Loucy (cell line): ENCODE data around the gene JARID2.

Source experiments
- H2AFZ ChIP-seq: fragments of 200-600 bp; sonication (generic); 2 replicates; pipeline ENCODE4 v1.6.0; 2016; ENCODE audit warnings: antibody characterized with exemption, mild to moderate bottlenecking, low read length, moderate library complexity
- H3F3A ChIP-seq: fragments of 200-600 bp; 2 replicates; pipeline ENCODE4 v1.6.0; 2016; ENCODE audit warnings: antibody characterized with exemption, low read depth, mild to moderate bottlenecking
- H3K27me3 ChIP-seq: fragments of 200-600 bp; sonication (generic); 2 replicates; pipeline ENCODE4 v1.6.1; 2014; ENCODE audit warnings: low read length, mild to moderate bottlenecking; ENCODE audit not compliant: insufficient read depth, poor library complexity, severe bottlenecking
- H3K36me3 ChIP-seq: fragments of 200-600 bp; sonication (generic); 2 replicates; pipeline ENCODE4 v1.6.1; 2016; ENCODE audit warnings: low read length; ENCODE audit not compliant: insufficient read depth
- H3K4me1 ChIP-seq: fragments of 200-600 bp; sonication (generic); 2 replicates; pipeline ENCODE4 v1.5.1; 2014; ENCODE audit warnings: low read length, mild to moderate bottlenecking; ENCODE audit not compliant: insufficient read depth, poor library complexity, severe bottlenecking
- H3K4me2 ChIP-seq: fragments of 200-600 bp; sonication (generic); 2 replicates; pipeline ENCODE4 v1.6.0; 2014; ENCODE audit warnings: antibody characterized with exemption, low read length, low read depth, mild to moderate bottlenecking; ENCODE audit not compliant: poor library complexity, severe bottlenecking
- H3K4me3 ChIP-seq: fragments of 200-600 bp; sonication (generic); 2 replicates; pipeline ENCODE4 v1.5.1; 2014; ENCODE audit warnings: low read length, mild to moderate bottlenecking, mixed read lengths; ENCODE audit not compliant: poor library complexity, severe bottlenecking
- H3K79me2 ChIP-seq: fragments of 200-600 bp; sonication (generic); 2 replicates; pipeline ENCODE4 v1.6.1; 2014; ENCODE audit warnings: low read length; ENCODE audit not compliant: insufficient read depth
- H3K9ac ChIP-seq: fragments of 200-600 bp; sonication (generic); 2 replicates; pipeline ENCODE4 v1.6.0; 2014; ENCODE audit warnings: mild to moderate bottlenecking, low read depth, low read length, moderate library complexity; ENCODE audit not compliant: poor library complexity, severe bottlenecking
- H3K9me2 ChIP-seq: fragments of 200-600 bp; sonication (generic); replicated peaks from 2 replicates; pipeline ENCODE4 v1.6.1; 2016; ENCODE audit warnings: low read depth, low read length, mixed read lengths
- H3K9me3 ChIP-seq: fragments of 200-600 bp; sonication (generic); 2 replicates; pipeline ENCODE4 v1.6.1; 2014; ENCODE audit warnings: mild to moderate bottlenecking, antibody characterized with exemption, low read length, low read depth; ENCODE audit not compliant: insufficient read depth
- H4K20me1 ChIP-seq: fragments of 200-600 bp; sonication (generic); 2 replicates; pipeline ENCODE4 v1.6.0; 2014; ENCODE audit warnings: antibody characterized with exemption, low read length, mild to moderate bottlenecking; ENCODE audit not compliant: insufficient read depth, poor library complexity, severe bottlenecking
- CTCF ChIP-seq: fragments of 200-600 bp; sonication (generic); conservative IDR thresholded peaks from 2 replicates; pipeline ENCODE4 v1.5.1; 2014; ENCODE audit warnings: mild to moderate bottlenecking, antibody characterized with exemption, low read length
- EZH2phosphoT487 ChIP-seq: fragments of 200-600 bp; IDR thresholded peaks from 2 replicates; pipeline ENCODE4 v1.6.1; 2018; ENCODE audit warnings: antibody characterized with exemption, mild to moderate bottlenecking, moderate library complexity, borderline replicate concordance

The JARID2 gene

DNA sequence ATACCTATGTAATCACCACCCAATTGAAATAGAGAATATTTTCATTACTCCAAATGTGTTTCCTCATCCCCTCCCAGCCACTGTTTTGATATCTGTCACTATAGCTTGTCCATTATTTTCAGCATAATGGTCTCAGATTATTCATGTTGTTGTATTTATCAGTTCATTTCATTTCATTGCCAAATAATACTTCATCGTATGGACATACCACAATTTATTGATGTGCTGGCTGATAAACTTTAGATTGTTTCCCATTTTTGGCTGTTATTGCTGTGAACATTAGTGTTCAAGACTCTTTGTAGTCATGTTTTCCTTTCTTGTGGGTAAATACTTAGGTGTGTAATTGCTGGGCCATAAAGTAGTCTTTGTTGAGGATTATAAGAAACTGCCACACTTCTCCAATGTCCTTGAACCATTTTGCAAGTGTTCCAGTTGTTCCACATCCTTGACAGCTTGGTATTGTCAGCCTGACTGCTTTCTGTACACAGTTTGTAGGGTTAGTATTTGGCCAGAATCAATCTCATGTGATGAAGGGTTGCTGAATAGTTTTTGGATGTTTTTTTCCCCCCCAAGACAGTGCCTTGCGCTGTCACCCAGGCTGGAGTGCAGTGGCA is 44.3 kb downstream of the JARID2 start:
- peaks cover 94% of the 10 kb centered on the region for H4K20me1 ChIP-seq
- peaks cover 100% of the 10 kb centered on the region for H3K79me2 ChIP-seq
- no peak overlapping the region for H3K9ac ChIP-seq

DNA sequence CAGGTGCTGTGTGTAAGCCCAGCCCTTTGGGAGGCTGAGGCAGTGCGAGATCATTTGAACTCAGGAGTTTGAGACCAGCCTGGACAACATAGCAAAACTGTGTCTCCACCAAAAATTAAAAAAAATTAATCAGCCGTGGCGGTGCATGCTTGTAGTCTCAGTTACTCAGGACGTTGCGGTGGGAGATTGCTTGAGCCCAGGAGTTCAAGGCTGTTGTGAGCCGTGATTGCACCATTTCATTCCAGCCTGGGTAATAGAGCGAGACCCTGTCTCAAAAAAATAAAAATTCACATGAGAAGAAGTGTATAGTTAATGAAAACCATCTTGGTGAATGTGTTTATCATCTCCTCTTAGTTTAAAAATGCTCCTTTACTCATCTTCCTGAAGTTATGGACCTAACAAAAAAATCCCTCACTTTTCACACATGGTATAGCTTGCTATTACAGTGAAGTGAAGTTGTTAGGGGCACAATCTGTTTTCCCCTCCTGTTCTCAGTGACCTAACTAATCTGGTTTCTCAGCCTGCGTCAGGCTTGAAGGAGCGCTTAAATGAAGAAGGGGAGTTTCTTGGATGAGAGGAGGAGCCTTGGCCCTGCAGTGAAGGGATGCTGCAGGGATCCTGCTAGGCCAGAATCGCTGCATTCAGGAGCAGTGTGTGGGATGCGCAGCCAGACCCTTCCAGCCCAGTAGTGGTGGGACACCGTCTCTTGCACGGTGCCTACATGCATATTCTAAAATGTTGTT is 45.3 kb downstream of the JARID2 start:
- H2AFZ ChIP-seq: no peak overlapping the region
- H3K9me3 ChIP-seq: no peaks in the 10 kb centered on the region
- no peak overlapping the region for H3K9ac ChIP-seq
- H3F3A ChIP-seq: peaks cover 9% of the 10 kb centered on the region
- no peak for TF ChIP-seq EZH2phosphoT487
- no peak overlapping the region for H3K4me3 ChIP-seq
- peaks cover 94% of the 10 kb centered on the region for H4K20me1 ChIP-seq
- peaks cover 100% of the 10 kb centered on the region for H3K79me2 ChIP-seq
- H3K36me3 ChIP-seq: peaks cover 59% of the 10 kb centered on the region; the same call in 1 of the 2 replicates
- H3K27me3 ChIP-seq: no peaks in the 10 kb centered on the region
- H3K9me2 ChIP-seq: no peaks in the 10 kb centered on the region
- H3K4me1 ChIP-seq: peaks cover 68% of the 10 kb centered on the region
- no peak overlapping the region for H3K4me2 ChIP-seq

More for the DNA sequence above, 44.3 kb downstream of the JARID2 start:
- Histone ChIP-seq H3K9me2 (no peaks in the 10 kb centered on the region), H3K36me3 (peaks cover 59% of the 10 kb centered on the region; the same call in 1 of the 2 replicates), H3K4me1 (peaks cover 64% of the 10 kb centered on the region), H3K9me3 (no peaks in the 10 kb centered on the region), H3K4me2 (no peak overlapping the region), H3F3A (no peaks in the 10 kb centered on the region; the same call in 1 of the 2 replicates), H2AFZ (no peak overlapping the region), H3K27me3 (no peaks in the 10 kb centered on the region), H3K4me3 (no peak overlapping the region)
- no peak for TF ChIP-seq EZH2phosphoT487

- H3K36me3 ChIP-seq: peaks cover 48% of the 10 kb centered on the region; the same call in 1 of the 2 replicates
- peaks cover 18% of the 10 kb centered on the region for H3F3A ChIP-seq
- no peaks in the 10 kb centered on the region for H3K9me2 ChIP-seq
- no peak overlapping the region for H3K9ac ChIP-seq
- no peak overlapping the region for H2AFZ ChIP-seq
- H3K9me3 ChIP-seq: no peaks in the 10 kb centered on the region
- peaks cover 94% of the 10 kb centered on the region for H4K20me1 ChIP-seq
- TF ChIP-seq EZH2phosphoT487 (no peak), CTCF (no peak)
- H3K27me3 ChIP-seq: no peaks in the 10 kb centered on the region
- H3K79me2 ChIP-seq: peaks cover 100% of the 10 kb centered on the region
- no peak overlapping the region for H3K4me3 ChIP-seq
- peaks cover 79% of the 10 kb centered on the region for H3K4me1 ChIP-seq
- no peak overlapping the region for H3K4me2 ChIP-seq
Observed at GRCh38 chr6:15292721-15293302, 46.9 kb downstream of the JARID2 start.

DNA sequence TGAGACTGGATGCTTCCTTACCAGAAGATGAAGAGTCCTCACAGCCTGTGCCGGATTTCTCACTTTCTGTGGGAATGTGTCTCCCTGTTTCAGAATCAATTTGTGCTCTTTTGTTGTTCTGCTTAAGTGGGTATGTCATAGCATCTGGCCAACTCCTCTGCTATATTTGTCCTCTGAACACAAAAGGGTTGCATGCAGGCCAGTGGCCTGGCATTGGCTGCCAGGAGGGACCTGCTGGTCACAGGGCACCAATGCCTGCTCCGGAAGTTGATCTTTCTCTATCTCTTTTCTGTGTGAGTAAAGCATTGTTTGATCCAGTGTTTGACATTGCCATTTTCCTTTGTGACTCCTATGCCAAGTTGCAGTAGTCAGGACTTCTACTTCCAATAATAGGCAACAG is 47.8 kb downstream of the JARID2 start:
- peaks cover 81% of the 10 kb centered on the region for H3K4me1 ChIP-seq
- H3K4me3 ChIP-seq: no peak overlapping the region
- H3K36me3 ChIP-seq: peaks cover 39% of the 10 kb centered on the region; the same call in 1 of the 2 replicates
- no peaks in the 10 kb centered on the region for H3K9me2 ChIP-seq
- H3K9ac ChIP-seq: no peak overlapping the region
- H3F3A ChIP-seq: peaks cover 24% of the 10 kb centered on the region
- H3K9me3 ChIP-seq: no peaks in the 10 kb centered on the region
- TF ChIP-seq EZH2phosphoT487 (no peak), CTCF (no peak)
- H3K4me2 ChIP-seq: no peak overlapping the region
- H2AFZ ChIP-seq: no peak overlapping the region
- H4K20me1 ChIP-seq: peaks cover 89% of the 10 kb centered on the region
- H3K79me2 ChIP-seq: peaks cover 100% of the 10 kb centered on the region
- no peaks in the 10 kb centered on the region for H3K27me3 ChIP-seq
